ENCODE measurements around the gene ADCY10.
"Not testable (repeated sequence)": the region's sequence is repeated elsewhere in the genome, so short reads cannot be mapped to it uniquely, and the experiment has no call there.

The ADCY10 gene

GRCh38 chr1:167865804-167866308, 48.1 kb downstream of the ADCY10 start:
- DNase-seq (ENCODE audit: low read depth, low spot score); H3K4me3 ChIP-seq; H3K36me3 ChIP-seq (ENCODE audit: insufficient read depth, low read length); H3K9me3 ChIP-seq (ENCODE audit: low read depth, low read length); H3K27ac ChIP-seq; H3K9ac ChIP-seq (ENCODE audit: insufficient read length): not testable (repeated sequence)

GRCh38 chr1:167865193-167865592, 48.7 kb downstream of the ADCY10 start:
- DNase-seq (ENCODE audit: low read depth, low spot score); H3K9me3 ChIP-seq (ENCODE audit: low read depth, low read length); H3K4me3 ChIP-seq; H3K36me3 ChIP-seq (ENCODE audit: insufficient read depth, low read length); H3K27ac ChIP-seq; H3K9ac ChIP-seq (ENCODE audit: insufficient read length): not testable (repeated sequence)

DNA sequence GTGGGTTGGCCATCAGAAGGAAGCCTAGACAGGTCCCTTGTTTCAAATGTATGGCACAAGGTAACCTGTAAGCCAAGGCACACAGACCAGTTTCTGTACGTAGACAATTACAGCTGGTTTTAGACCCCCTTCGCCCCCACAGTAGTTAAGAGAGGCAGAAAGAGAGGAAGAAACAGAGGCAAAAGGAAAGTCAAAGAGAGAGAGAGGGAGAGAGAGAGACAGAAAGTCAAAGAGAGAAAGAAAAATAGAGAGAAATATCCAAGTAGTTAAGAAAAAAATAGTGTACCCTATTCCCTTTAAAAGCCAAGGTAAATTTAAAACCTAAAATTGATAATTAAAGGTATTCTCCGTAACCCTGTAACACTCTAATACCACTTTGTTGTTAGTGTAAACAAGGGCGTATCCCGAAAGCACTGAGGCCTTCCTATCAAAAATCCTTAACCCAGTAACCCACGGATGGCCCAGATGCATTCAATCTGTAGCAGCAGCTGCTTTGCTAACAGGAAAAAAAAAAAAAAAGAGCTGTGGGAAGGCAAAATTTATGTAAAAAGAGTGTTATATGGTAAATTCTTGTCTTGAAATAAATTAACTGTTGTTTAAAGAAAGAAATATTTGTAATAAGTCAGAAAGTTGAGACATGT, 49.4 kb downstream of the ADCY10 start:
- Histone ChIP-seq H3K4me3 (no peak overlapping the region), H3K9me3 (ENCODE audit: low read depth, low read length) (no peaks in the 10 kb centered on the region), H3K27ac (no peak overlapping the region), H3K9ac (ENCODE audit: insufficient read length) (no peak overlapping the region), H3K36me3 (ENCODE audit: insufficient read depth, low read length) (no peaks in the 10 kb centered on the region)
- TF ChIP-seq EZH2 (IDR thresholded peaks at IDR 0.05) (no peak), FOXP2 (optimal IDR thresholded peaks at IDR 0.05; ENCODE audit: control extremely low read depth, extremely low read length, insufficient read depth) (no peak), POLR2AphosphoS5 (IDR thresholded peaks at IDR 0.05; ENCODE audit: borderline replicate concordance, low read depth, low read length) (no peak)
- DNase-seq (ENCODE audit: low read depth, low spot score), result no peak

GRCh38 chr1:167863921-167864279, 50.0 kb downstream of the ADCY10 start:
- TF ChIP-seq POLR2AphosphoS5 (IDR thresholded peaks at IDR 0.05; ENCODE audit: borderline replicate concordance, low read depth, low read length) (no peak), FOXP2 (optimal IDR thresholded peaks at IDR 0.05; ENCODE audit: control extremely low read depth, extremely low read length, insufficient read depth) (no peak), EZH2 (IDR thresholded peaks at IDR 0.05) (no peak)
- H3K36me3 ChIP-seq (ENCODE audit: insufficient read depth, low read length), result no peaks in the 10 kb centered on the region
- no peaks in the 10 kb centered on the region for H3K9me3 ChIP-seq (ENCODE audit: low read depth, low read length)
- H3K27ac ChIP-seq, result no peak overlapping the region
- H3K9ac ChIP-seq (ENCODE audit: insufficient read length), result no peak overlapping the region
- DNase-seq (ENCODE audit: low read depth, low spot score), result no peak
- H3K4me3 ChIP-seq, result no peak overlapping the region

- H3K4me3 ChIP-seq; H3K9me3 ChIP-seq (ENCODE audit: low read depth, low read length); H3K27ac ChIP-seq; H3K9ac ChIP-seq (ENCODE audit: insufficient read length); H3K36me3 ChIP-seq (ENCODE audit: insufficient read depth, low read length); DNase-seq (ENCODE audit: low read depth, low spot score): not testable (repeated sequence)
These were observed 50.6 kb downstream of the ADCY10 start for GRCh38 chr1:167863191-167863920.

GRCh38 chr1:167862432-167863076, 51.4 kb downstream of the ADCY10 start:
- no peak for DNase-seq (ENCODE audit: low read depth, low spot score)
- no peaks in the 10 kb centered on the region for H3K9me3 ChIP-seq (ENCODE audit: low read depth, low read length)
- no peak overlapping the region for H3K27ac ChIP-seq
- no peak overlapping the region for H3K9ac ChIP-seq (ENCODE audit: insufficient read length)
- no peaks in the 10 kb centered on the region for H3K36me3 ChIP-seq (ENCODE audit: insufficient read depth, low read length)
- H3K4me3 ChIP-seq, result no peak overlapping the region
- TF ChIP-seq FOXP2 (optimal IDR thresholded peaks at IDR 0.05; ENCODE audit: control extremely low read depth, extremely low read length, insufficient read depth) (no peak), POLR2AphosphoS5 (IDR thresholded peaks at IDR 0.05; ENCODE audit: borderline replicate concordance, low read depth, low read length) (no peak), EZH2 (IDR thresholded peaks at IDR 0.05) (no peak)

- TF ChIP-seq POLR2AphosphoS5 (IDR thresholded peaks at IDR 0.05; ENCODE audit: borderline replicate concordance, low read depth, low read length) (no peak), EZH2 (IDR thresholded peaks at IDR 0.05) (no peak), FOXP2 (optimal IDR thresholded peaks at IDR 0.05; ENCODE audit: control extremely low read depth, extremely low read length, insufficient read depth) (no peak)
- H3K4me3 ChIP-seq, result no peak overlapping the region
- no peak for DNase-seq (ENCODE audit: low read depth, low spot score)
- no peak overlapping the region for H3K9ac ChIP-seq (ENCODE audit: insufficient read length)
- no peaks in the 10 kb centered on the region for H3K9me3 ChIP-seq (ENCODE audit: low read depth, low read length)
- H3K36me3 ChIP-seq (ENCODE audit: insufficient read depth, low read length), result no peaks in the 10 kb centered on the region
- H3K27ac ChIP-seq, result no peak overlapping the region
These were observed 52.1 kb downstream of the ADCY10 start for GRCh38 chr1:167861664-167862381.

DNA sequence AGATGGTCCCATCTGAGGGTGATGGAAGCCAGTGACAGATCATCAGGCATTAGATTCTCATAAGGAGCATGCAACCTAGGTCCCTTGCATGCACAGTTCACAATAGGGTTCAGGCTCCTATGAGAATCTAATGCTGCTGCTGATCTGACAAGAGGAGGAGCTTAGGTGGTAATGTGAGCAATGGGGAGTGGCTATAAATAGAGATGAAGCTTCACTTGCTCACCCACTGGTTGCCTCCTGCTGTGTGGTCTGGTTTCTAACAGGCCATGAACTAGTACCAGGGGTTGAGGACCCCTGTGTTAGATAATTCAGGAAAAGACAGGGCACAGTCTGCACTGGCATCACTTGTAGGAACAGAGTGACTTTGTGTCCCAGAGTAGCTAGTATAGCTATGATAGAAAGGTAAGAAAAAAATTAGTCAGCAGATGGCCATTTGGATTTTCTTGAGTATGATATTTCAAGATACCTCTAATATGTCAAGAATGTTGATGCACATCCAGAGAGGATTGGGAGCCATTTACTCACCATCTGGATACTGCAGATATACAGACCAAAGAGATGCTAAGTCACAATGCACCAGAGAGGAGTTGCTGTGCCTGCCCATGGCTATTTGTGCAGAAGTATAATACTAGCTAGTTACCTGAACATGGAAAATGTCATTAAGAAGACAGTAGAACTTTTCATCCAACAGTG, 53.6 kb downstream of the ADCY10 start:
- no peak overlapping the region for H3K27ac ChIP-seq

More for the DNA sequence above, 53.6 kb downstream of the ADCY10 start:
- Histone ChIP-seq H3K36me3 (ENCODE audit: insufficient read depth, low read length) (no peaks in the 10 kb centered on the region), H3K9me3 (ENCODE audit: low read depth, low read length) (no peaks in the 10 kb centered on the region), H3K4me3 (no peak overlapping the region), H3K9ac (ENCODE audit: insufficient read length) (no peak overlapping the region)
- no peak for DNase-seq (ENCODE audit: low read depth, low spot score)
- TF ChIP-seq FOXP2 (optimal IDR thresholded peaks at IDR 0.05; ENCODE audit: control extremely low read depth, extremely low read length, insufficient read depth) (no peak), EZH2 (IDR thresholded peaks at IDR 0.05) (no peak), POLR2AphosphoS5 (IDR thresholded peaks at IDR 0.05; ENCODE audit: borderline replicate concordance, low read depth, low read length) (no peak)
